A549 treated with ZK216348 at 1 μM for 4 hours (cell line): ENCODE results near the gene HBG2. TPM values are rescaled to one million over a fixed set of nuclear protein-coding genes. Genes with fewer than 3 reads are reported as not detected.

ENCODE experiments used
- total RNA-seq: library from RNA; stranded (reverse); fragments of 200-300 nt; extraction: Qiagen RNA extraction; gene quantifications from 5 replicates; pipeline ENCODE4 v1.2.3, GENCODE V29; 2022; ENCODE audit warnings: low read depth

HBG2 gene
- not detected in 5 replicates for total RNA-seq

GRCh38 chr11:5254646-5255413 is at the start of gene HBG2:
TSS of gene HBG2 (minus strand) at chr11:5254781. CDS start at chr11:5254728, 53 bp downstream.

GRCh38 chr11:5301846-5302245 is 47.3 kb upstream of the HBG2 start, which contains the start of gene OR51B4:
TSS of gene OR51B4 (minus strand) at chr11:5301946. CDS start at chr11:5301946, 0 bp downstream.

DNA sequence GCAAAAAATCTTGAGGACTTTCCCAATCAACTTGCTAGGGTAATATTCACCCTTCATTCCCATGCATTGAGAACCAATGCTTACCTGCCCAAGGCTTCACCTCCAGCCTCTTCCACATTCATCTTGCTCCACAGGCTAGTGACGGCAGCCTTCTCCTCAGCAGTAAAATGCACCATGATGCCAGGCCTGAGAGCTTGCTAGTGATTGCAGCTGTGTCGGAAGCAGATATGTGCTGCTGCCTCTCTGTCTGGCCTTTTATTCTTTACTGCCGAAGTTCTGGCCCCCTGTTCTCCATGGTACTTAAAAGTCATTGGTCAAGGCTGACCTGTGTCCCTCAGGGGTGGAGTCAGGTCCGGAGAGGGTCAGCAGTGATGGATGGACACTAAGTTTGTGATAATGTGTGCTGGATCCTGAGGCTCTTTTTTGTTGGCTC is 15.2 kb upstream of the HBG2 start, which contains the start of gene HBE1:
TSS of gene HBE1 (minus strand) at position 231 of the 433 bp plus-strand sequence. CDS start at position 176, 55 bp downstream.

DNA sequence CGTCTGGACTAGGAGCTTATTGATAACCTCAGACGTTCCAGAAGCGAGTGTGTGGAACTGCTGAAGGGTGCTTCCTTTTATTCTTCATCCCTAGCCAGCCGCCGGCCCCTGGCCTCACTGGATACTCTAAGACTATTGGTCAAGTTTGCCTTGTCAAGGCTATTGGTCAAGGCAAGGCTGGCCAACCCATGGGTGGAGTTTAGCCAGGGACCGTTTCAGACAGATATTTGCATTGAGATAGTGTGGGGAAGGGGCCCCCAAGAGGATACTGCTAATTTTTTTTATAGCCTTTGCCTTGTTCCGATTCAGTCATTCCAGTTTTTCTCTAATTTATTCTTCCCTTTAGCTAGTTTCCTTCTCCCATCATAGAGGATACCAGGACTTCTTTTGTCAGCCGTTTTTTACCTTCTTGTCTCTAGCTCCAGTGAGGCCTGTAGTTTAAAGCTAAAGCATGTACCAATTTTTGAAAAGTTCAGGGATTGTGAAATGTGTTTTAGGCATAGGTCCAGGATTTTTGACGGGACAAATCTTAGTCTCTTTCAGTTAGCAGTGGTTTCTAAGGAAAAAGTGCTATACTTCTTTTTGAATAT is 4.7 kb downstream of the HBG2 start, which contains the start of gene HBG1:
TSS of gene HBG1 (minus strand) at position 51 of the 590 bp plus-strand sequence. CDS start 53 bp downstream, outside the sequence.

GRCh38 chr11:5234381-5234834 is 20.2 kb downstream of the HBG2 start, which contains the start of gene HBD:
TSS of gene HBD (minus strand) at chr11:5234483. CDS start at chr11:5234433, 50 bp downstream.

DNA sequence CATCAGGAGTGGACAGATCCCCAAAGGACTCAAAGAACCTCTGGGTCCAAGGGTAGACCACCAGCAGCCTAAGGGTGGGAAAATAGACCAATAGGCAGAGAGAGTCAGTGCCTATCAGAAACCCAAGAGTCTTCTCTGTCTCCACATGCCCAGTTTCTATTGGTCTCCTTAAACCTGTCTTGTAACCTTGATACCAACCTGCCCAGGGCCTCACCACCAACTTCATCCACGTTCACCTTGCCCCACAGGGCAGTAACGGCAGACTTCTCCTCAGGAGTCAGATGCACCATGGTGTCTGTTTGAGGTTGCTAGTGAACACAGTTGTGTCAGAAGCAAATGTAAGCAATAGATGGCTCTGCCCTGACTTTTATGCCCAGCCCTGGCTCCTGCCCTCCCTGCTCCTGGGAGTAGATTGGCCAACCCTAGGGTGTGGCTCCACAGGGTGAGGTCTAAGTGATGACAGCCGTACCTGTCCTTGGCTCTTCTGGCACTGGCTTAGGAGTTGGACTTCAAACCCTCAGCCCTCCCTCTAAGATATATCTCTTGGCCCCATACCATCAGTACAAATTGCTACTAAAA is 27.8 kb downstream of the HBG2 start, which contains the start of gene HBB:
TSS of gene HBB (minus strand) at position 340 of the 579 bp plus-strand sequence. CDS start at position 290, 50 bp downstream.

Other genes with a start within 250 kb of the HBG2 start
- not detected in 5 replicates for gene OR52J3, start 208.3 kb downstream of the HBG2 start, total RNA-seq
- not detected in 5 replicates for gene OR52E2, start 195.2 kb downstream of the HBG2 start, total RNA-seq
- gene OR52E1, start 185.2 kb downstream of the HBG2 start, total RNA-seq: not detected in 5 replicates
- not detected in 5 replicates for gene OR52A5, start 116.4 kb downstream of the HBG2 start, total RNA-seq
- gene OR52A1, start 100.0 kb downstream of the HBG2 start, total RNA-seq: not detected in 5 replicates
- gene OR51V1, start 54.1 kb downstream of the HBG2 start, total RNA-seq: not detected in 5 replicates
- not detected in 5 replicates for gene HBB, start 27.7 kb downstream of the HBG2 start, total RNA-seq
- gene HBD, start 20.3 kb downstream of the HBG2 start, total RNA-seq: not detected in 5 replicates
- gene HBG1, start 4.9 kb downstream of the HBG2 start, total RNA-seq: not detected in 5 replicates
- gene HBE1, start 15.2 kb upstream of the HBG2 start, total RNA-seq: 0.53 TPM in 1 of 5 replicates, not detected in the others
- gene OR51B4, start 47.2 kb upstream of the HBG2 start, total RNA-seq: not detected in 5 replicates
- gene OR51B2, start 69.5 kb upstream of the HBG2 start, total RNA-seq: not detected in 5 replicates
- gene OR51B5, start 88.7 kb upstream of the HBG2 start, total RNA-seq: 0.47 TPM in 1 of 5 replicates, not detected in the others
- not detected in 5 replicates for gene OR51B6, start 96.7 kb upstream of the HBG2 start, total RNA-seq
- not detected in 5 replicates for gene OR51M1, start 129.0 kb upstream of the HBG2 start, total RNA-seq
- not detected in 5 replicates for gene OR51Q1, start 167.3 kb upstream of the HBG2 start, total RNA-seq
- gene OR51I1, start 186.7 kb upstream of the HBG2 start, total RNA-seq: not detected in 5 replicates
- not detected in 5 replicates for gene OR51I2, start 194.5 kb upstream of the HBG2 start, total RNA-seq
- gene OR52D1, start 233.9 kb upstream of the HBG2 start, total RNA-seq: not detected in 5 replicates